ENCODE results near the gene RBM44. TPM values are rescaled to one million over a fixed set of nuclear protein-coding genes. Genes with fewer than 3 reads are reported as not detected.

Gene RBM44
- polyA plus RNA-seq, 1 donor from 2014 or later, result 2.5 TPM

DNA sequence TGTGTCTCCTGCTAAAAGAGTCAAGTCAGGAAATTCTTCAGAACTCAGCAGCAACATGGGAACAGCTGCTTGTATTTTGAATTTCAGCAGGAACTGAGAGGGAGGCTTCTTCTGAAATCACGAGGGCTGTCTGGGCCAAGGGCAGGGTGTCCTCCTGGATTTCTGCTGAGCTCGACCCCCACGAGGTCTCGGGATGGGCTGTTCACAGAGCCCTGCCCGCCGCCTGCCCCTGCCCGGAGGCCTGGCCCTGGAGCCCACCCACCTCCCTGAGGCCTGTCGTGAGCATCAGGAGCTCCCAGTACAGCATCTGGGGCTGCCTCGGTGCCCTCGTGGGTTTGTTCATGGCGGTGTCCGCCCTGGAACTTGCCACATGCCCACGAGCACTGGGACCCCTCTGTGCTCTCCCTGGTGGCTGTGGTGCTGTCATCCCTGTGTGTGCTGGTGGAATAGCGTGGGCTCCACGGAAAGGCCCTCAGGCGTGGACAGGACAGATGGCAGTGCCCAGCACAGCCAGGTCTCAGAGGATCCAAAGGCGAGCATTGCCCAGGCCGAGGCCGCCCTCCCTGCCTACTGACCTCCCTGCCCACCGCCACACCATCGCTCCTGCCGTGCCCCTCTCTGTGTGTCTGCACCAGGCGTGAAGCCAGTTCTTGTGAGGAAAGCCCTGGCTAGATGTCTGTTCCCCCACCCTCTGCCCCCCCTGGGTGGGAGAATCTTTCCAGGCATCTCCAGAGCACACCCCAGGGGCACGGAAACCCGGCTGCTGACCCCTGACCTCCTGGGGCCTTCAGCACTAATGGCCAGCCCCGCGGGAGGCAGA, 86.7 kb downstream of the RBM44 start (continued):
- TF ChIP-seq SMC3 (conservative IDR thresholded peaks at IDR 0.05; ENCODE audit: poor library complexity) (no peak), POLR2AphosphoS5 (IDR thresholded peaks at IDR 0.05) (no peak)

GRCh38 chr2:237885931-237886684, 87.5 kb downstream of the RBM44 start:
- Histone ChIP-seq H3K27me3 (ENCODE audit: insufficient read depth, low read depth, low read length) (no peaks in the 10 kb centered on the region), H3K9ac (ENCODE audit: low read length) (no peak overlapping the region), H3F3A (ENCODE audit: insufficient read depth, low read length, poor library complexity, severe bottlenecking) (no peaks in the 10 kb centered on the region), H2AFZ (ENCODE audit: low read depth, low read length) (no peak overlapping the region), H3K9me3 (ENCODE audit: low read length) (no peaks in the 10 kb centered on the region), H4K20me1 (ENCODE audit: insufficient read depth) (no peaks in the 10 kb centered on the region), H3K4me3 (ENCODE audit: low read length) (no peak overlapping the region), H3K4me2 (ENCODE audit: low read length) (no peak overlapping the region), H3K79me2 (replicated peaks; ENCODE audit: insufficient read depth, low read length) (no peaks in the 10 kb centered on the region), H3K27ac (ENCODE audit: low read length) (no peak overlapping the region), H3K9me2 (ENCODE audit: insufficient read depth, low read length) (no peaks in the 10 kb centered on the region), H3K36me3 (ENCODE audit: insufficient read depth, low read length) (no peaks in the 10 kb centered on the region)
- TF ChIP-seq EZH2 (IDR thresholded peaks at IDR 0.05; ENCODE audit: borderline replicate concordance, insufficient read depth, low read length, poor library complexity, severe bottlenecking), result no peak
- no peak for TF ChIP-seq CTCF (IDR thresholded peaks at IDR 0.05; ENCODE audit: poor library complexity, severe bottlenecking)
- TF ChIP-seq TAF1 (IDR thresholded peaks at IDR 0.05; ENCODE audit: low read depth), result no peak
- TF ChIP-seq REST (IDR thresholded peaks at IDR 0.05; ENCODE audit: borderline replicate concordance), result no peak
- TF ChIP-seq MXI1 (conservative IDR thresholded peaks at IDR 0.05; ENCODE audit: poor library complexity, severe bottlenecking), result no peak
- no peak for TF ChIP-seq EP300 (conservative IDR thresholded peaks at IDR 0.05; ENCODE audit: poor library complexity, severe bottlenecking)
- no peak for TF ChIP-seq POLR2AphosphoS5 (IDR thresholded peaks at IDR 0.05)
- TF ChIP-seq SMC3 (conservative IDR thresholded peaks at IDR 0.05; ENCODE audit: poor library complexity), result no peak
- TF ChIP-seq RAD21 (conservative IDR thresholded peaks at IDR 0.05), result no peak

Data from neural cell (in vitro differentiated cells).